H54 (cell line): ENCODE measurements around the gene ATPAF2.
A peak's percentile ranks its signal among the peaks of the same experiment; 100 is the strongest.

Source experiments
- DNase-seq: peaks from one replicate; pipeline ENCODE4 v3.0.0; 2011; ENCODE audit warnings: low spot score, mixed read lengths; ENCODE audit not compliant: insufficient read length
- FAIRE-seq: peaks from 3 replicates; lab custom pipeline; 2011; peaks lifted over from hg19 to GRCh38; lab: Jason Lieb, UNC
- POLR2A ChIP-seq: IDR thresholded peaks from 2 replicates; pipeline ENCODE4 v1.6.1; 2011; ENCODE audit warnings: low read depth, mild to moderate bottlenecking, low read length

ATPAF2 gene

GRCh38 chr17:18056214-18056613, 17.2 kb upstream of the ATPAF2 start:
- FAIRE-seq (no peak), DNase-seq (no peak)
- TF ChIP-seq POLR2A, result no peak

DNA sequence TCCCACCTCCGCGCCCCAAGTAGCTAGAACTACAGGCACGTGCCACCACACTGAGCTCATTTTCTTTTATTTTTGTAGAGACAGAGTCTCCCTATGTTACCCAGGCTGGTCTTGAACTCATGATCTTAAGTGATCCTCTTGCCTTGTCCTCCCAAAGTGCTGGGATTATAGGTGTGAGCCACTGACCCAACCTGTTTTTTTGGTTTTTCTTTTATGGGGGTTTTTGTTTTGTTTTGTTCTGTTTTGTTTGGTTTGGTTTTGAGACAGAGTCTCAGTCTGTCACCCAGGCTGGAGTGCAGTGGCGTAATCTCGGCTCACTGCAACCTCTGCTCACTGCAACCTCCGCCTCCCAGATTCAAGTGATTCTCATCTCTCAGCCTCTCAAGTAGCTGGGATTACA, 16.6 kb upstream of the ATPAF2 start:
- TF ChIP-seq POLR2A, result no peak
- FAIRE-seq (no peak), DNase-seq (no peak)

DNA sequence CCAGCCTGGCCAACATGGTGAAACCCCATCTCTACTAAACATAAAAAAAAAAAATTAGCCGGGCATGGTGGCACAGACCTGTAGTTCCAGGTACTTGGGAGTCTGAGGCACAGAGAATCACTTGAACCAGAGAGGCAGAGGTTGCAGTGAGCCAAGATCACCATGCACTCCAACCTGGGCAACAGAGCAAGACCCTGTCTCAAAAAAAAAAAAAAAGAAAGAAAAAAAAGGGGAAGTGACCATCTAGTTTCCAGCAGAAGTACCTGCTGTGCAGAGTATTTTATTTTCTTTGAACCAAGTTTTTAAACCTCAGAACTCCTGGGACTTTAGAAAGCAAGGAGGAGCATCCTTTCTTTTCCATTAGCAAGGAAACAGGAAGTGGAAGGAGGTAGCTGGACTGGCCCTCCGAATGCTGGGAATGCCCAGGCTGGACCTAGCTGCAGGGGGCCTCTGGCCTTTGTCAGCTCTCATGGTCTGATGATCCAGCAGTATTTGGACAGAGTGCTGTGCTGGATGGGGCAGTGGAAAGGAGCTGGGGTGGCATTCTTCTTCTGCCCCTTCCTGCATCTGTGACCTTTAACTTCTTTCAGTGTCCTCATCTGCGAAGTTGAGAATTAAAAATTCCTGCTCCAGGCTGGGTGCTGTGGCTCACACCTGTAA, 6.9 kb upstream of the ATPAF2 start:
- FAIRE-seq (no peak), DNase-seq (no peak)
- TF ChIP-seq POLR2A, result no peak

DNA sequence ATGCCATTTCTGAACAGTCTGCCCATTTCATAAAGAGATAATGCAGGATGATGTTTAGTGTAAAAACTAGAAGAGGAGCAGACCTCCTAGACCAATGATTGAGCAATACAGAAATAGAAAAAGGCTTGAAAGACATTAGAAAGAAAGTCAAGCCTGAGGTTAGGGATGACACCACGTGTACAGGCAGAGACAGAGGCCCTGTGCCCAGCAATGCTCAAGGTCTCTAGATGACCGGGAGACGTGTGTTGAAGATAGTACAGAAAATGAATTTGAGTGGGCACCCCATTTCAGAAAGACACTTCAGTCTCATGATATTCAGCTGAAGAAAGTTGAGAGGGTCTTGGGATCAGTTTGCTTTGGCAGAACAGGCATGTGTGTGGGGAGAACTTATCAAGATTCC, 5.6 kb upstream of the ATPAF2 start:
- FAIRE-seq, result no peak
- DNase-seq, result no peak

GRCh38 chr17:18043491-18043890, 4.5 kb upstream of the ATPAF2 start:
- DNase-seq (no peak), FAIRE-seq (no peak)
- no peak for TF ChIP-seq POLR2A

More for the DNA sequence above, 5.6 kb upstream of the ATPAF2 start:
- no peak for TF ChIP-seq POLR2A

DNA sequence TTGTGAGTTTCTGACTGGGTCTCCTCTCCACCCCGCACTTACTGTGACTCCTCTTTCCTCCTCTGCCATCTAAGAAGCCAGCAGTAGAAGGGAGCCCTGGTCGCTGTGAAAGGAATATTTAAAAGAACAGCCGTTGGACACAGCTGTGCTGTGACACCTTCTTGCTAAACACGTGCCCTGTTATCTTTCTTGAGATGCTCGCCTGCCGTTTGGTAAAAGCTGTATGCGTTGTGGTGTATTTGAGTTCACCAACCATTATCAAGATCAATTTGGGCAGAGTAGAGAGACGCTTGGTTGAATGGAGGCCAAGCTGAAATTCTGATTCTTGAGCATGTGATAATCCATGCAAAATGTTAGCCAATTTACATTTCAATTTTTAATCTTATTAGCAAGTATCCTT, 4.0 kb upstream of the ATPAF2 start:
- DNase-seq (no peak), FAIRE-seq (no peak)
- no peak for TF ChIP-seq POLR2A

GRCh38 chr17:18041776-18042175, 2.8 kb upstream of the ATPAF2 start:
- TF ChIP-seq POLR2A, result no peak
- no peak for FAIRE-seq

DNA sequence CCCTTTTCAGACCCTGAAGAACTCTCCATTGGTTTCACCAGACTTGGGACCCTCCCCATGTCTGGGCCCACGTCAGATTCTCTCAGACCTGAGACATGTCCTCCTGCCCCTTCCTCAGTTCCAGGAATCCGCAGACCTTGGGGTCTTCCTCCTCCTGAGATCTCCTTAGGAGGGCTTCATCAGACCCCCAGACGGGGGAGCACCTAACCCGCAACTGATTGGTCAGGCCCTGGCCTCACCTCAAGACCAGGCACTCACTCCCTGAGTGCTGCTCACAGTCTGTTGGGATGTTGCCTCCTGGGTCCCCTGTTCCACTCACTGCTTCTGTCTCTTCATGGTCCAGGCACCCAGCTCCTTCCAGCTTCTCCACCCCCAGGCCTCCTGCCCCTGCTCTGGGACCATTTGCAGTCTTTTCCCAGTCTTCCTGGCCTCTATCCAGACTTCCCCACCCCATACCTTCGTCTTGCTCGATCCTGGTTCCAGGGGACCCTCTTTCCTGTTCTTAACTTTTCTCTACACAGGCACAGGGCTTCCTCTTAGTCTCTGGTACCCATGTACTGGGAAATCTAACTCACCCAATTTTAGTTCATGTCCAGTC, 1.4 kb upstream of the ATPAF2 start:
- DNase-seq (no peak), FAIRE-seq (no peak)
- no peak for TF ChIP-seq POLR2A

More at GRCh38 chr17:18041776-18042175, 2.8 kb upstream of the ATPAF2 start:
- peak; percentile 48 for DNase-seq

DNA sequence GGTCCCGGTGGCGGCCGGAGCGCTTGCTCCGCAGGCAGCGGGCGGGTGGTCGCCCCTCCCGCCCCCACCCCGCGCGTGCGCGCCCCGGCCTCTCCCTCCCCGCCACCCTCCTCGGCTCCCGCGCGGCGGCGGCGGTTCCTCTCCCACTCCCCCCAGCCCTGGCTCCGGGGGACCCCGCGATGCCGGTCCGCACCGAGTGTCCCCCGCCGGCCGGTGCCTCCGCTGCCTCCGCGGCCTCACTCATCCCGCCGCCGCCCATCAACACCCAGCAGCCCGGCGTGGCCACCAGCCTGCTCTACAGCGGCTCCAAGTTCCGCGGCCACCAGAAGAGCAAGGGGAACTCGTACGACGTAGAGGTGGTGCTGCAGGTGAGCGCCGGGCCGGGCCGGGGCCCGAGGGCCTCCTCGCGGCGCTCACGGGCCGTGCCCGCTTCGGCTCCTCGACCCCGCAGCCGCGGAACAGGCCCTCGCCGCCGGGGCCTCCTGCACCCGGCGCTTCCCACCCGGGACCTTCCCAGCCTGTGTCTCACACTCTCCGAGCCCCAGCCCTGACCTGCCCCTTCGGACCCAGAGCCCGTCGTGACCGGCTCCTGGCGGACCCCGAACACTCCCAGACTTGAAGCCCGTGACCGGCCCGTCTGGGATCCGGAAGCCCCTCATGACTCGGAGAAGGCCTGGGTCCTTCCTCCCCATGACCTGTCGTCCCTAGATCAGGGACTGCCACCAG, 730 bp upstream of the ATPAF2 start:
- TF ChIP-seq POLR2A, result no peak
- peak; percentile 64 for DNase-seq
- no peak for FAIRE-seq

GRCh38 chr17:18038149-18038850, 668 bp downstream of the ATPAF2 start:
- DNase-seq, result no peak
- FAIRE-seq, result no peak
- no peak for TF ChIP-seq POLR2A

GRCh38 chr17:18037486-18037885, 1.5 kb downstream of the ATPAF2 start:
- DNase-seq, result no peak
- no peak for FAIRE-seq
- TF ChIP-seq POLR2A, result no peak

DNA sequence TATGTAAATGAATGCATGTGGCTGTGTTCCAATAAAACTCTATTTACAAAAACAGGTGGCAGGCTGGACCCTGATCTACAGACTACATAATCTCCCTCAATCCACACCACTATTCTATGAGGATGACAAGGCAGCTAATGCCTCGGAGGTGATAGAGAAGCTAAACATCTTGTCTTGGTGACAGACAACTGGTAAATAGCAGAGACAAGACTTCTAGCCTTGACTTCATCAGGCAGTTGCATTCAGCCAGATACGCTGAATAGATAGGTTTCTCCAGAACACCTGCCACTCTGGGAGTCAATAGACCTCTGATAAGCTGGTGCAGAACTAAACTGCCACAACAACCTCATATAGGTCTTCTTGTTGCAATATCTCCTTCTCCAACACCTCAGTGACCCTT, 3.3 kb downstream of the ATPAF2 start:
- TF ChIP-seq POLR2A, result no peak
- DNase-seq (no peak), FAIRE-seq (no peak)

GRCh38 chr17:18033442-18034099, 5.4 kb downstream of the ATPAF2 start:
- no peak for TF ChIP-seq POLR2A
- FAIRE-seq, result peak; percentile 64

DNA sequence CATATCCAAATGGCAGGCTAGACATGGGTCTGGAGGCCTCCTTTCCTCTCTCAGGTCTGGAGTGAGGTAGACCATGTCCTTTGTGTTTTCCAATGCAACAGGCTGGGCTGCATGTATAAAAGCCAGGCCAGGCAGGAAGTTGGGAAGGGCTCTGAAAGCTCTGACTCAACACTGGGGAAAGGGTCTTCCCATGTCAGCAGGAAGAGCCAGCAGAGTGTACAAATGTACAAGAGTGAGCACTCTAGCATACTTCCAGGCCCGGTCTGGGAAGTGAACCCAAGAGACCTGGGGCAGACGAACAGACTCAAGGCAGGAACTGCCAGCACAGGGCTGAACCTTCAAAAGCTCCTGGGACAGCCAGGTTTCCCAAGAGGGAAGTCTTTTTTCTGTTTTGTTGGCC, 7.0 kb downstream of the ATPAF2 start:
- TF ChIP-seq POLR2A, result no peak
- no peak for DNase-seq

More at GRCh38 chr17:18033442-18034099, 5.4 kb downstream of the ATPAF2 start:
- peak; percentile 91 for DNase-seq

More for the DNA sequence above, 7.0 kb downstream of the ATPAF2 start:
- no peak for FAIRE-seq
